ENCODE measurements around the gene SSR4.

DNA sequence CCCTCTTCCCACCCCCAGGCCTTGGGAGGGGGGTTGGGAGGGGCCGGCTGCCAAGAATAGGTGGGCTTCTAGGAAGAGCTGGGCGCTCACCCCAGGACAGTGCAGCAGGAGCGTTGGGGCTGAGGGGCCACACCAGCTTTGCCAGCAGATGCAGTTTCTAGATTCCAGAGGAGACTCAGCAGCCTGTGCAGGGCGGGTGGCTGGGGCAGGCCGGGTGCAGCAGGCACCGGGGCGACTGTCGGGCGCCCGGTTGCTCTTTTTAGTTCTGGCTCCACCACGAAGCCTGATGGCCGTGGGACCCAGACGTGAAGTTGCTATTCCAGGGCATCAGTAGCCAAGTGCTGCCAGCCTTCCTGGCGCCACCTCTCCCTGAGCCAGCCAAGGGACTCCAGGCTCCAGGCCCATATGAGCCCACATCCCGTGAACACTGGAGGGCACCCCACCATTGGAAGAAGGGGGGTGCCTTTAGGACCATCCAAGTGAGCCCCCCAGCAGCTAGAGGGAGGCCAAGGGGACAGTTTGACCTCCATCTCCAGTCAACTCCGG, 5.8 kb downstream of the SSR4 start:
- TF ChIP-seq NFRKB (IDR thresholded peaks at IDR 0.05) (no peak), SP1 (IDR thresholded peaks at IDR 0.05) (no peak), FOXM1 (IDR thresholded peaks at IDR 0.05; ENCODE audit: borderline replicate concordance) (no peak), TARDBP (IDR thresholded peaks at IDR 0.05) (no peak), ARNT (IDR thresholded peaks at IDR 0.05) (no peak), ELF4 (IDR thresholded peaks at IDR 0.05) (no peak), BHLHE40 (IDR thresholded peaks at IDR 0.05; ENCODE audit: borderline replicate concordance) (no peak), SUZ12 (IDR thresholded peaks at IDR 0.05) (no peak), FOXA1 (IDR thresholded peaks at IDR 0.05) (no peak), FOXK2 (IDR thresholded peaks at IDR 0.05) (no peak), LEF1 (IDR thresholded peaks at IDR 0.05; ENCODE audit: borderline replicate concordance) (no peak), ZNF384 (IDR thresholded peaks at IDR 0.05) (no peak), HDGF (IDR thresholded peaks at IDR 0.05; ENCODE audit: borderline replicate concordance) (no peak), CTBP1 (IDR thresholded peaks at IDR 0.05; ENCODE audit: borderline replicate concordance) (no peak)
